Measurements from ENCODE around the gene MRO. TPM values are rescaled to one million over a fixed set of nuclear protein-coding genes. Genes with fewer than 3 reads are reported as not detected.
A peak's percentile ranks its signal among the peaks of the same experiment; 100 is the strongest.
"Not testable (repeated sequence)": the region's sequence is repeated elsewhere in the genome, so short reads cannot be mapped to it uniquely, and the experiment has no call there.

The MRO gene
- total and polyA plus RNA-seq, 2 donors (not counting 1 experiment from before 2014, with no cell fraction given): under 0.01 to 0.02 TPM

DNA sequence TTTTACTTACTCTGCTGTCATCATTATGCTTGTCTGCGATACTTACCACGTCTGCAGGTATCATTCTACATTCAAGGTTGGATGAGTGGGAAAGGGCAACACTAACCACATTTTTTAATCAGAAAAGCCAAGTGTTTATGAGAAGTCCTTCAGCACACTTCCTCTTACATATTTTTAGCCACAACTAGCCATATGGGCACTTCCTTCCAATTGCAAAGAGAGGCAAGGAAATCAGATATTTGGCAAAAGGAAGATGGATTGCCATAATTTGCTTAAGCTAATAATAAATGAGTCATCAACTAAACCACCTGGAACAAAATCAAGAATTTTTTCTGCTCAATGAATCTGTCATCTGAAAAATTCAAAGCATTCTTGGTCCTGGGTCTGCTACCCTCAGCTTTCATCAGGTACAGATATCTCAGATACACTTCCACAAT is 16.7 kb upstream of the MRO start:
- peak; percentile 56 to 94 for DNase-seq (ENCODE audit: low read depth in 2 of 2)
- no peak for TF ChIP-seq CTCF (conservative IDR thresholded peaks at IDR 0.05 in 1 of 2, IDR thresholded peaks at IDR 0.05 in 1 of 2; ENCODE audit: low read depth in 1 of 2, low read length in 2 of 2)
- Histone ChIP-seq H3K79me2 (ENCODE audit: control insufficient read depth, insufficient read depth, low read length) (no peaks in the 10 kb centered on the region), H3K4me3 (replicated peaks in 1 of 4; ENCODE audit: control extremely low read depth in 1 of 4, insufficient read depth in 1 of 4, low read depth in 3 of 4, low read length in 4 of 4) (no peak overlapping the region), H3K9ac (ENCODE audit: insufficient read depth, low read length) (no peak overlapping the region), H4K20me1 (ENCODE audit: control insufficient read depth, extremely low read depth, insufficient read depth, low read length) (no peaks in the 10 kb centered on the region), H3K27me3 (ENCODE audit: control insufficient read depth, insufficient read depth, low read length) (peaks cover 3% of the 10 kb centered on the region), H2AFZ (ENCODE audit: low read length) (no peak overlapping the region), H3K4me1 (ENCODE audit: control insufficient read depth, extremely low read depth, insufficient read depth, low read length) (no peaks in the 10 kb centered on the region), H3K36me3 (ENCODE audit: control insufficient read depth, insufficient read depth, low read length) (no peaks in the 10 kb centered on the region), H3K27ac (ENCODE audit: insufficient read depth, low read length) (no peak overlapping the region), H3K9me3 (ENCODE audit: control insufficient read depth, insufficient read depth, low read depth, low read length) (no peaks in the 10 kb centered on the region), H3K4me2 (ENCODE audit: extremely low read depth, insufficient read depth, low read length) (peak overlapping the region; percentile 19)

DNA sequence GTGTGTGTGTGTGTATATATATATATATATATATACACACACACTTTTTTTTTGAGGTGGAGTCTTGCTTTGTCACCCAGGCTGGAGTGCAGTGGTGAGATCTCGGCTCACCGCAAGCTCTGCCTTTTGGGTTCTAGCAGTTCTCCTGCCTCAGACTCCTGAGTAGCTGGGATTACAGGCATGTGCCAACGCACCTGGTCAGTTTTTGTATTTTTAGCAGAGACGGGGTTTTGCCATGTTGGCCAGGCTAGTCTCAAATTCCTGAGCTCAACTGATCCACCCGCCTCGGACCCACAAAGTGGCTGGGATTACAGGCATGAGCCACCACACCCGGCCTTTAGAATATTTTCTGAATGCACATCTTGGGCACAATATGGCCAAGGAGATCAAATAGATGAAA is 13.7 kb upstream of the MRO start:
- H3K36me3 ChIP-seq (ENCODE audit: control insufficient read depth, insufficient read depth, low read length); H3K4me3 ChIP-seq (replicated peaks in 1 of 4; ENCODE audit: control extremely low read depth in 1 of 4, insufficient read depth in 1 of 4, low read depth in 3 of 4, low read length in 4 of 4); H3K27me3 ChIP-seq (ENCODE audit: control insufficient read depth, insufficient read depth, low read length); H3K27ac ChIP-seq (ENCODE audit: insufficient read depth, low read length); H3K79me2 ChIP-seq (ENCODE audit: control insufficient read depth, insufficient read depth, low read length); H3K9me3 ChIP-seq (ENCODE audit: control insufficient read depth, insufficient read depth, low read depth, low read length); H2AFZ ChIP-seq (ENCODE audit: low read length); H3K9ac ChIP-seq (ENCODE audit: insufficient read depth, low read length); H3K4me1 ChIP-seq (ENCODE audit: control insufficient read depth, extremely low read depth, insufficient read depth, low read length); H3K4me2 ChIP-seq (ENCODE audit: extremely low read depth, insufficient read depth, low read length); DNase-seq (ENCODE audit: low read depth in 2 of 2); H4K20me1 ChIP-seq (ENCODE audit: control insufficient read depth, extremely low read depth, insufficient read depth, low read length): not testable (repeated sequence)

- TF ChIP-seq CTCF (conservative IDR thresholded peaks at IDR 0.05 in 1 of 2, IDR thresholded peaks at IDR 0.05 in 1 of 2; ENCODE audit: low read depth in 1 of 2, low read length in 2 of 2) (no peak), EZH2 (IDR thresholded peaks at IDR 0.05; ENCODE audit: low read length, missing control alignments) (no peak)
- Histone ChIP-seq H3K27ac (ENCODE audit: insufficient read depth, low read length) (no peak overlapping the region), H3K4me1 (ENCODE audit: control insufficient read depth, extremely low read depth, insufficient read depth, low read length) (no peaks in the 10 kb centered on the region), H3K9ac (ENCODE audit: insufficient read depth, low read length) (no peak overlapping the region), H3K27me3 (ENCODE audit: control insufficient read depth, insufficient read depth, low read length) (peaks cover 3% of the 10 kb centered on the region), H3K4me2 (ENCODE audit: extremely low read depth, insufficient read depth, low read length) (no peak overlapping the region), H3K36me3 (ENCODE audit: control insufficient read depth, insufficient read depth, low read length) (no peaks in the 10 kb centered on the region), H4K20me1 (ENCODE audit: control insufficient read depth, extremely low read depth, insufficient read depth, low read length) (no peaks in the 10 kb centered on the region), H3K79me2 (ENCODE audit: control insufficient read depth, insufficient read depth, low read length) (no peaks in the 10 kb centered on the region), H2AFZ (ENCODE audit: low read length) (no peak overlapping the region), H3K9me3 (ENCODE audit: control insufficient read depth, insufficient read depth, low read depth, low read length) (no peaks in the 10 kb centered on the region), H3K4me3 (replicated peaks in 1 of 4; ENCODE audit: control extremely low read depth in 1 of 4, insufficient read depth in 1 of 4, low read depth in 3 of 4, low read length in 4 of 4) (no peak overlapping the region)
- no peak for DNase-seq (ENCODE audit: low read depth in 2 of 2)
Measured at GRCh38 chr18:50832754-50833153, 12.9 kb upstream of the MRO start.

All from fibroblast of lung (primary cell).